HCT116 (cell line): Measurements from ENCODE around the gene RASAL2. TPM values are rescaled to one million over a fixed set of nuclear protein-coding genes. Genes with fewer than 3 reads are reported as not detected.

Experiments used
- ATAC-seq: fragments of 200-7000 bp; cut with Tn5 transposase; 2 replicates; pipeline ENCODE4 v1.9.1; 2020; ENCODE audit warnings: mild to moderate bottlenecking, moderate library complexity
- BruUV-seq: library from RNA; stranded (reverse); fragments of 400-500 nt; replicated peaks from 2 replicates; lab custom pipeline; 2021; lab: Mats Ljungman, UMichigan
- CTCF ChIA-PET: fragments of 300-600 bp; sonication (Branson Sonifier 250); formaldehyde crosslinking; loops from one replicate; lab custom pipeline; 2021; ENCODE audit warnings: antibody characterized with exemption; lab: Charles Lee
- POLR2A ChIA-PET: fragments of 300-600, 350-600 bp; sonication (Branson Sonifier 250); formaldehyde crosslinking; loops from one replicate; lab custom pipeline; 2021; ENCODE audit warnings: antibody characterized with exemption; lab: Charles Lee
- RAD21 ChIA-PET, 2 experiments: fragments of 300-600 bp; sonication (Branson Sonifier 250); formaldehyde crosslinking; loops; one replicate each; lab custom pipeline; 2023; ENCODE audit warnings: low total read pairs in 2 of 2; ENCODE audit not compliant: uncharacterized antibody in 2 of 2, unreplicated experiment in 2 of 2, low non-redundant PET in 1 of 2; lab: Charles Lee
- DNase-seq: peaks from one replicate; pipeline ENCODE4 v3.0.0-alpha.2; 2010; ENCODE audit warnings: low read depth, low spot score
- H2AFZ ChIP-seq: fragments of 200-600 bp; shearing (Covaris generic), sonication (generic); 2 replicates; pipeline ENCODE4 v1.6.1; 2017; ENCODE audit warnings: low read depth, mixed run types, mixed read lengths, antibody characterized with exemption, low read length; ENCODE audit not compliant: poor library complexity, severe bottlenecking
- H3K27ac ChIP-seq: 2 replicates; pipeline ENCODE4 v1.5.1; 2012; ENCODE audit warnings: low read depth, low read length
- H3K27me3 ChIP-seq: fragments of 200-600 bp; sonication (generic); 2 replicates; pipeline ENCODE4 v1.6.1; 2016; ENCODE audit warnings: mixed run types, low read length, mixed read lengths; ENCODE audit not compliant: insufficient read depth
- H3K36me3 ChIP-seq, 2 experiments: fragments of 200-500 bp in 1 of 2; fragments of 200-600 bp in 1 of 2; sonication (Bioruptor generic) in 1 of 2; sonication (generic) in 1 of 2; 2 replicates each; pipeline versions ENCODE4 v1.5.1 to v1.6.1; 2014 to 2016; ENCODE audit warnings: low read length in 2 of 2, inconsistent platforms in 1 of 2, mixed read lengths in 1 of 2, mixed run types in 1 of 2; ENCODE audit not compliant: insufficient read depth in 2 of 2, control insufficient read depth in 1 of 2
- H3K4me1 ChIP-seq, 2 experiments: fragments of 200-600 bp in 1 of 2; sonication (generic) in 1 of 2; 2 replicates each; pipeline versions ENCODE4 v1.5.1 to v1.6.1; 2012 to 2017; ENCODE audit warnings: low read length in 2 of 2, inconsistent platforms in 1 of 2, mild to moderate bottlenecking in 1 of 2, mixed read lengths in 1 of 2, mixed run types in 1 of 2, moderate library complexity in 1 of 2; ENCODE audit not compliant: insufficient read depth in 2 of 2, control insufficient read depth in 1 of 2
- H3K4me2 ChIP-seq: fragments of 200-600 bp; sonication (generic); 2 replicates; pipeline ENCODE4 v1.6.1; 2017; ENCODE audit warnings: mixed run types, low read length, mixed read lengths
- H3K4me3 ChIP-seq, 2 experiments: fragments of 200-600 bp in 1 of 2; sonication (generic) in 1 of 2; replicated peaks in 1 of 2; 2 replicates each; pipeline ENCODE4 v1.5.1; 2011 to 2016; ENCODE audit warnings: low read length in 2 of 2, control low read depth in 1 of 2, low read depth in 1 of 2, mild to moderate bottlenecking in 1 of 2, mixed read lengths in 1 of 2, mixed run types in 1 of 2
- H3K79me2 ChIP-seq: fragments of 200-600 bp; sonication (generic); 2 replicates; pipeline ENCODE4 v1.6.1; 2017; ENCODE audit warnings: mild to moderate bottlenecking, mixed run types, low read length, moderate library complexity, mixed read lengths; ENCODE audit not compliant: insufficient read depth
- H3K9ac ChIP-seq: fragments of 200-600 bp; sonication (generic); 2 replicates; pipeline ENCODE4 v1.6.1; 2016; ENCODE audit warnings: low read length, mixed read lengths
- H3K9me2 ChIP-seq: fragments of 200-600 bp; sonication (generic), shearing (Covaris generic); 2 replicates; pipeline ENCODE4 v1.6.1; 2017; ENCODE audit warnings: mixed run types, mild to moderate bottlenecking, moderate library complexity; ENCODE audit not compliant: insufficient read depth
- H3K9me3 ChIP-seq, 2 experiments: fragments of 200-500 bp in 1 of 2; fragments of 200-600 bp in 1 of 2; sonication (Bioruptor generic) in 1 of 2; sonication (generic) in 1 of 2; 2 replicates each; pipeline ENCODE4 v1.6.1; 2014 to 2017; ENCODE audit warnings: low read length in 2 of 2, mixed read lengths in 2 of 2, inconsistent platforms in 1 of 2, low read depth in 1 of 2, mild to moderate bottlenecking in 1 of 2, mixed run types in 1 of 2, moderate library complexity in 1 of 2; ENCODE audit not compliant: control insufficient read depth in 1 of 2, insufficient read depth in 1 of 2
- H4K20me1 ChIP-seq: fragments of 200-600 bp; sonication (generic), shearing (Covaris generic); 2 replicates; pipeline ENCODE4 v1.6.1; 2017; ENCODE audit warnings: mixed run types, mild to moderate bottlenecking, moderate library complexity; ENCODE audit not compliant: insufficient read depth
- EZH2phosphoT487 ChIP-seq: fragments of 200-600 bp; IDR thresholded peaks from 2 replicates; pipeline ENCODE4 v1.6.1; 2018; ENCODE audit warnings: antibody characterized with exemption, borderline replicate concordance
- ZFX ChIP-seq: fragments of 450-650 bp; IDR thresholded peaks from 2 replicates; pipeline ENCODE4 v1.6.1; 2017
- ZNF274 ChIP-seq: fragments of 200-500 bp; sonication (Bioruptor generic); IDR thresholded peaks from 2 replicates; pipeline ENCODE4 v1.6.1; 2014; ENCODE audit warnings: mild to moderate bottlenecking, low read depth, low read length, inconsistent platforms
- intact Hi-C: fragments of 100-400 bp; cut with micrococcal nuclease; formaldehyde crosslinking; loops from 2 replicates; pipeline ENCODE4 v1.10.0; 2022
- total RNA-seq: library from RNA; stranded (reverse); gene quantifications from one replicate; pipeline ENCODE4 v1.2.1, GENCODE V29; 2021; ENCODE audit not compliant: unreplicated experiment

The RASAL2 gene
- total RNA-seq, 1 experiment from 2014 or later = 11.7 TPM

GRCh38 chr1:178335426-178335825 is 241.5 kb downstream of the RASAL2 start:
- Histone ChIP-seq H4K20me1 (no peaks in the 10 kb centered on the region), H3K4me3 (no peak overlapping the region), H3K4me2 (no peak overlapping the region), H3K9ac (no peak overlapping the region), H3K27ac (no peak overlapping the region), H3K4me1 (peaks cover 0 to 5% of the 10 kb centered on the region in 2 experiments; a peak in 2 of 4 replicates), H3K79me2 (no peaks in the 10 kb centered on the region), H3K9me2 (no peaks in the 10 kb centered on the region), H3K9me3 (no peaks in the 10 kb centered on the region), H3K36me3 (no peaks in the 10 kb centered on the region), H2AFZ (no peak overlapping the region), H3K27me3 (no peaks in the 10 kb centered on the region)
- intact Hi-C loops = no loop called here
- no peak for ATAC-seq
- POLR2A ChIA-PET = no interaction called here
- DNase-seq = no peak
- TF ChIP-seq EZH2phosphoT487 = no peak
- CTCF ChIA-PET = interaction anchor here (0.6 to 1.3 kb wide), 3 partner anchors 9 to 166 kb away, joined by 4 to 10 read pairs (median 4); no protein-coding TSS in a partner anchor
- RAD21 ChIA-PET = no interaction called here
- BruUV-seq = no TSS peak

- no peaks in the 10 kb centered on the region for H3K27me3 ChIP-seq
- ATAC-seq (no peak), DNase-seq (no peak)
- H3K9ac ChIP-seq = no peak overlapping the region
- no peak for TF ChIP-seq ZNF274
- no peak for TF ChIP-seq ZFX
- H3K36me3 ChIP-seq = no peaks in the 10 kb centered on the region
- H4K20me1 ChIP-seq = no peaks in the 10 kb centered on the region
- no peak overlapping the region for H2AFZ ChIP-seq
- H3K27ac ChIP-seq = no peak overlapping the region
- no peak overlapping the region for H3K4me2 ChIP-seq
- intact Hi-C loops = no loop called here
- RAD21 ChIA-PET = no interaction called here
- H3K9me2 ChIP-seq = no peaks in the 10 kb centered on the region
- CTCF ChIA-PET = interaction anchor here (0.9 kb wide), 1 partner anchor 38 kb away, joined by 3 read pairs; no protein-coding TSS in a partner anchor
- no peaks in the 10 kb centered on the region for H3K9me3 ChIP-seq
- no TSS peak for BruUV-seq
- no peaks in the 10 kb centered on the region for H3K79me2 ChIP-seq
- peaks cover 11 to 20% of the 10 kb centered on the region in 2 experiments for H3K4me1 ChIP-seq
- H3K4me3 ChIP-seq = no peak overlapping the region
- POLR2A ChIA-PET = interaction anchor here (0.6 kb wide), 1 partner anchor 284 kb away, joined by 3 read pairs; no protein-coding TSS in a partner anchor
These were observed 243.3 kb downstream of the RASAL2 start for GRCh38 chr1:178337091-178337706.
